ENCODE results near the gene GOLIM4. TPM values are rescaled to one million over a fixed set of nuclear protein-coding genes. Genes with fewer than 3 reads are reported as not detected.

Gene GOLIM4
- total RNA-seq, 4 donors from 2014 or later = 35.9 to 59.0 (median 52.0) TPM

DNA sequence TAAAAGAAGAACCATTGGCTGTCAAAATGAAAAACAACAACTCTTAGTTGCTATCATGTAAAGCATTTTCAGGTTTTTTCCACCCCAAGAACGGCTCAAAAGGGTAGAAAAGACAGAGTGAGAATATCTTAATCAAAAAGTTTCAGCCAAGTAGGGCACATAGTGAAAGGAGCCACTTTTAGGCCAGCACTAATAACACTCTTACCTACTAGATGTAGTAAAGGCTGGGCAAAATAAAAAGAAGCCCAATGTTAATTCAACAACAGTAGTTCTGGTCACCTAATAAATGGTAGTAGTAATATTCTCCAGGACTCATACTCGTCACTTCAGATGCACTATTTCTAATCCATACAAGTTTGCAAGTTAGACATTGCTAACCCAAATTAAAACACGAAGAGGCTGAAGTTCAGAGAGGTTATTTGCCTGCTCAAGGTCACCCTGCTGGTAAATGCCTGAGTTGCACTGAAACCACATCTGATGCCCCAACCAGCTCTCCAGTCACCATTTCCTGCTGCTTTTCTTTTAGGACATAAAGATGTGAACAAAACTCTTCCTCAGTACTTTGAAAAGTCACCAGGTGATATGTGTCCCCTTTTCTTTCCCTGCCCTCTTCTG, 7.5 kb downstream of the GOLIM4 start:
- Histone ChIP-seq H3K9me3 (no peaks in the 10 kb centered on the region), H3K4me3 (no peak overlapping the region), H3K27me3 (no peaks in the 10 kb centered on the region), H3K4me1 (peaks cover 0 to 43% (median 12%) of the 10 kb centered on the region in 4 donors), H3K36me3 (no peaks in the 10 kb centered on the region), H3K27ac (no peak overlapping the region)
- TF ChIP-seq CTCF (IDR thresholded peaks at IDR 0.05) (peak in 1 of 5 experiments; percentile 13), POLR2A (IDR thresholded peaks at IDR 0.05) (no peak)
- DNase-seq (ENCODE audit: low spot score in 2 of 2) = no peak
- WGBS, 2 donors = 72 to 82% methylated on average over 3 of the region's 3 CpGs

DNA sequence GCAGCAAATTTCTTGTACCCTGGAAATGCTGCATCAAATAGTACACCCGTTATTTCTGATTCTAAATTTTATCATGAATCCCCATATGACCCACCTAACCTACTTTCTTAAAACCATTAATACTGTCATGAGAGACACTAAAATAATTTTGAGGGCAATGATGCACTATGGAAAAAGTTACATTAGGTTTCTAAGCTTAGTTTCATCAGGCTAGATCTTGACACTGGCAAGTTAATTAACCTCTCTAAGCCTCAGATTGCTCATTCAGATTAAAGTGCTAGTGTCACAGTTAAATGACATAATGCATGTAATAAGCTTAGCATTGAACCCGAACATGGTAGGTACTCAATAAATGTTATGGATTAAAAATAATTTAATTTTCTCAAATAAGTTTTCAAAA, 8.2 kb downstream of the GOLIM4 start:
- 87 to 93% methylated on average over 2 of the region's 2 CpGs for WGBS, 2 donors
- no peak for TF ChIP-seq CTCF (IDR thresholded peaks at IDR 0.05)
- TF ChIP-seq EP300 (IDR thresholded peaks at IDR 0.05) = no peak
- no peak for TF ChIP-seq POLR2A (IDR thresholded peaks at IDR 0.05)
- H3K9me3 ChIP-seq = no peaks in the 10 kb centered on the region
- H3K27me3 ChIP-seq = no peaks in the 10 kb centered on the region
- H3K4me1 ChIP-seq = peaks cover 0 to 37% (median 9%) of the 10 kb centered on the region in 4 donors
- H3K4me3 ChIP-seq = no peak overlapping the region
- DNase-seq (ENCODE audit: low spot score in 2 of 2) = no peak
- no peaks in the 10 kb centered on the region for H3K36me3 ChIP-seq
- H3K27ac ChIP-seq = no peak overlapping the region

DNA sequence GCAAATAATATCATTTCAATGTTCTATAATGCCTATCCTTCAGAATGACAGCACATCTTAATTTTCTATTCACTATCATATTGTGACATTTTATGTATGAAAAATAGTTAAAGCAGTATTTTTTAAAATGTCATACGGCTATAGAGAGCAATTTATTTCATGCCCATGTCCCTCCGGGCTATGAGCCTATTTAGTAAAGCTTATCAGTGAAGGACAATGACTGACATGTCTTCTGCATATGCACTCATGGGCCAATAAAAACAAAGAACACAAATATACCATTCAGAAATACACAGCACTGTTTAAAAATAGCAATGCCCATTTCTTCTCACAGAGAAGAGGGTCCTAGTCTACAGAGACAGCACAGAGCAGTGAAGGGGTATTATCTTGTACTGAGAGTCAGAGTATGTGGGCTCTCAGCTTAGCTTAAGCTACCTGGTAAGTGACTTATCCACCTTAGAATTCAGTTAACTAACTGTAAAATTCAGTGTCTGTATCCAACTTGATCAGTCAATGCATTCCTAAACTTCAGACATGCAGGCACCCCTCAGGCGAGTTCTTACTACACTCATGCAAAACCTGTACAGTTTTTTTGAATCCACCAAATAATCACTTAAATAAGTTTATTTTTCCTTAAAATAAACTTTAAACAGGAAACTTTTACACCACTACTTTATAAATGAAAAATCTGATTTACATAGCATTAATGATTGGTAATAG, 9.0 kb downstream of the GOLIM4 start:
- Histone ChIP-seq H3K9me3 (no peaks in the 10 kb centered on the region), H3K4me3 (no peak overlapping the region), H3K27ac (no peak overlapping the region), H3K36me3 (no peaks in the 10 kb centered on the region), H3K4me1 (peaks cover 0 to 28% (median 5%) of the 10 kb centered on the region in 4 donors), H3K27me3 (no peaks in the 10 kb centered on the region)
- TF ChIP-seq CTCF (IDR thresholded peaks at IDR 0.05) (no peak), POLR2A (IDR thresholded peaks at IDR 0.05) (no peak), EP300 (IDR thresholded peaks at IDR 0.05) (no peak)
- no peak for DNase-seq (ENCODE audit: low spot score in 2 of 2)
- 62 to 67% methylated on average over 3 of the region's 3 CpGs for WGBS, 2 donors

- H3K4me3 ChIP-seq = no peak overlapping the region
- DNase-seq (ENCODE audit: low spot score in 2 of 2) = no peak
- H3K27me3 ChIP-seq = no peaks in the 10 kb centered on the region
- H3K9me3 ChIP-seq = no peaks in the 10 kb centered on the region
- no peak overlapping the region for H3K27ac ChIP-seq
- H3K4me1 ChIP-seq = peaks cover 0 to 17% (median 2%) of the 10 kb centered on the region in 4 donors
- WGBS, 2 donors = 87 to 92% methylated on average over 4 of the region's 4 CpGs
- TF ChIP-seq EP300 (IDR thresholded peaks at IDR 0.05) (no peak), POLR2A (IDR thresholded peaks at IDR 0.05) (no peak), CTCF (IDR thresholded peaks at IDR 0.05) (no peak)
- H3K36me3 ChIP-seq = no peaks in the 10 kb centered on the region
Observed at GRCh38 chr3:168085491-168086119, 10.1 kb downstream of the GOLIM4 start.

DNA sequence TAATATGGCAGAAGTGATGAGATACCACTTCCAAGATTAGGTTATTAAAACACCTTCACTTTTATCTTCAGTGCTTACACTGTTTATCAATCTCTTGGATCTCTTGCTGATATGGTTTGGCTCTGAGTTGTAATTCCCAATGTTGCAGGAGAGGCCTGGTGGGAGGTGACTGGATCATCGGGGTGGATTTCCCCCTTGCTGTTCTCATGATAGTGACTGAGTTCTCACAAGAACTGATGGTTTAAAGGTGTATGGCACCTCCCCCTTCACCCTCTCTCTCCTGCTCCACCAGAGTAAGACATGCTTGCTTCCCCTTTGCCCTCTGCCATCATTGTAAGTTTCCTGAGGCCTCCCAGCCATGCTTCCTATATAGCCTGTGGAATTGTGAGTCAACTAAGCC, 11.8 kb downstream of the GOLIM4 start:
- TF ChIP-seq POLR2A (IDR thresholded peaks at IDR 0.05) (no peak), CTCF (IDR thresholded peaks at IDR 0.05) (no peak), EP300 (IDR thresholded peaks at IDR 0.05) (no peak)
- H3K9me3 ChIP-seq = no peaks in the 10 kb centered on the region

More for the DNA sequence above, 11.8 kb downstream of the GOLIM4 start:
- Histone ChIP-seq H3K4me1 (peaks cover 0 to 10% (median 2%) of the 10 kb centered on the region in 4 donors), H3K36me3 (no peaks in the 10 kb centered on the region), H3K27me3 (no peaks in the 10 kb centered on the region), H3K27ac (no peak overlapping the region), H3K4me3 (no peak overlapping the region)
- no peak for DNase-seq (ENCODE audit: low spot score in 2 of 2)
- WGBS, 2 donors = 81 to 83% methylated on average over 1 of the region's 1 CpG
